DMS53 treated with DMSO at 0.1 percent for 48 hours (cell line): ENCODE data around the gene GMDS.
A peak's percentile ranks its signal among the peaks of the same experiment; 100 is the strongest.
"Not testable (repeated sequence)": the region's sequence is repeated elsewhere in the genome, so short reads cannot be mapped to it uniquely, and the experiment has no call there.

Experiments
- DNase-seq: peaks from one replicate; lab custom pipeline; 2025; ENCODE audit not compliant: unreplicated experiment; lab: John Stamatoyannopoulos, UW

Gene GMDS

GRCh38 chr6:1668456-1668855, 576.9 kb downstream of the GMDS start:
- not testable (repeated sequence) for DNase-seq

DNA sequence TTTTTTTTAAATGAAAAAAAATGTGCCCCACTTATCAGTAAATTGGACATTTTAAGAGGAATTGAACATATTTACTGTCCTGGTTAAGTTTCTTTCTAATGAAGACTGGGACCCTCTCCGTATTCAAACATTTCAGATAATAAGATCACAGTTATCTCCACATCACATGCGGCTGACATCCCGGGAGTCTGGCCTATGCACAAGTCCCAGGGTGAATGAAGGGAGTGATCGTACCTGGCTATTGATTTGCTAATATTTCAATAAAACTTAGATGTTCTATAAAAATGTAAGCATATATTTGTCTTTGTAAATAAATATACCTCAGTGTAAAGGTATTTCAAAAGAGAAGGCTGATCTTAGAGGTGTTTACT, 577.6 kb downstream of the GMDS start:
- DNase-seq: no peak

- DNase-seq: no peak
Measured at GRCh38 chr6:1667012-1667804, 578.2 kb downstream of the GMDS start.

DNA sequence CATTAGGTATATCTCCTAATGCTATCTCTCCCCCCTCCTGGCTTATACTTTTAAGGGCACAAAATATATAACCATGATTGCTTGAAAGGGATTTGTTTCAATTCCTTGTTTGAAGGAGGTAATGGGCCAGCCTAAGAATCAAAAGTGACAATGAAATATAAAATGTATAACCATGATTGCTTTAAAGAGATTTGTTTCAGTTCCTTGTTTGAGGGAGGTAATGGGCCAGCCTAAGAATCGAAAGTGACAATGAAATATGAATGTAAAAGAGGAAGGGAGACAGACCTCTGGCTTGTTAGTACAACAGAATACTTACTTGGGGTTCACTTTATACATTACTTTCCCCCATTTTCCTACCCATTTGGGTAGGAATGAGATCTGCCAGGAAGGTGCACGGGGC, 580.2 kb downstream of the GMDS start:
- DNase-seq: no peak

- DNase-seq: no peak
Measured at GRCh38 chr6:1664329-1664728, 581.1 kb downstream of the GMDS start.

DNA sequence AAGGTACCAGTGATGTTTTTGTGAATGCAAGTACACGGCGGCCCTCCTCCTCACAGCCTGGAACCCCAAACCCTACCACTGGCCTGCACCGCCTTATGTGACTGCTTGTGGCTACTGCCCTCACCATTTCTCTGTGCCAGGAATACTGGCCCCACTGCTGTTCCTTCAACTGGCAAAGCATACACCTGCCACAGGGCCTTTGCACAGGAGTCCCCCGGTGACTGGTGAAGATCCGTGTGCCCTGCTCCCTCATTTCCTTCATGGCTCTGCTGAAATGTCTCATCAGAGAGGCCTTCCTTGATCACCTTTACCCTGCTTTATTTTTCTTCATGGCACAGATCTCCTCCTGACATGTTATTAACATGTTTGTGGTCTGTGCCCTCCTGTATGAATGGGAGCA, 581.9 kb downstream of the GMDS start:
- no peak for DNase-seq

DNA sequence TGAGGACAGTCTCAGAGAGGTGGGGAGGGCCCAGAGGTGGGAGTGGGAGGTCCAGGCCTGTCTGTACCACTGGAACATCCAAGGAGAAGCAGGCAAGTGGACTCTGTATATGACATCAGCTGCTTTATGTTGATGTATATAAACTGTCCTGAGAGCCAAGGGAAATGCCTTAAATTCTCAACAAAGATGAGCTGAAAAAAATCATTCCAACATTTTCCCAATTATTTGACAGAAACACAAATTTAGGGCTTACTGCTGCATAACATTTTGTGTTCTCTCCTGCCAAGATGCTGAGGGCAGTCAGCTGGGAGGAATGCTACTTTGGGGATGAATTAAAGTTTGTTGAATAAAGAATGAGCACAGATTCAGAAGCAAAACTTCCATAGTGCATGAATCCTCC, 582.9 kb downstream of the GMDS start:
- no peak for DNase-seq

DNA sequence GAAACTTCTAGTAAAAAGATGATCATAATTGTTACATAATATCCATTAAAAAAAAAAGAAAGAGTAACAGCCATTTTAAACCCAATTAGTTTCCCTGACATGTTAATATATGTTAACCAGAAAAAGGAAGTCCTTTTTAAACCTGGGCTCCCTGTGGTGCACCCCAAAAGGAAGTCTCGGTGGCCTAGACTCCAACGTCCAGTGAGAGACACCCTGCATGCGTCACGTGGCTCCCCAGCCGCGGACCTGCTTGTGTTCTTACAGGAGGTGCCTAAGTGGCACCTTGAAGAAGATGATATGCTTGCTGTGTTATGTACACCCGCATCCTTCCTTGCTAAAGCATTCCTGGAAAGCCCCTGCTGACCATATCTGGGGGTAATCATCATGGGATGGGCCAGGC, 585.6 kb downstream of the GMDS start:
- DNase-seq: no peak

DNA sequence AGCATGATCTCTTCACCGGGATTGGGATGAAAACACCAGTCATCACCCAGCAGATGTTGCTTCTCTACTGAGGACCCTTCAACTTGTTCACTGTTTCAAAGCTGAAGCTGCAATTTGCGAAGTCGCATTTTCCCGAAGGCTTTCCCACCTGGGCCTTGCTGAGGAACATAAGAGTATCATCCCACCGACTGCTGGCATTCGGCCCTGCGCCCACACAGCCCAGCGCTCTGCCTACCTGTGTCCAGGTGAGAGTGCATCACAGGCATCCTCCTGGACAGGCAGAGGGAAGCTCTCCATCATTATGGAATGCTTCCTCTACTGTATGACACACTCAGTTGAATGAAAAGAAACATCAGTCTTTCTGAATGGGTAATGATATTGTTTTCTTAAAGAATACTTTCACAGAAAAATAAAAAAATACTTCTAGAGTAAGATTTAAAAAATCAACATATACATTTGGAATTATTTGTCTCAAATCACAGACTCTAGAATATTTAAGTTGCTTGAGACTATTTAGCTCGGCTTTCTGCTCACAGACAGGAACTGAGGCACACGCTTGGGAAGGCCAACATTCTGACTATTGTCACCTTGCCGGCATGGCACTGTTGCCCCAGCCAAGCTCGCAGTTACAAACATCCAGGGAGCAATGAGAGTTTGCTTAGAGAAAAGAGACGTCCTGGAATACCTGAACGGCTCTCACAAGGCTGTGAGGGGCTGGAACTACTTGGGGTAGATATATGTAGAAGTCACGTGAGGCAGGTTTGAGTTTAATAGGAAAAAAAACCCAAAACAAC, 587.0 kb downstream of the GMDS start:
- DNase-seq: no peak

GRCh38 chr6:1657771-1658165, 587.6 kb downstream of the GMDS start:
- DNase-seq: no peak

- DNase-seq: no peak
Measured at GRCh38 chr6:1657116-1657770, 588.2 kb downstream of the GMDS start.

GRCh38 chr6:1654054-1654453, 591.4 kb downstream of the GMDS start:
- DNase-seq: no peak

GRCh38 chr6:1652842-1653241, 592.6 kb downstream of the GMDS start:
- DNase-seq: no peak

DNA sequence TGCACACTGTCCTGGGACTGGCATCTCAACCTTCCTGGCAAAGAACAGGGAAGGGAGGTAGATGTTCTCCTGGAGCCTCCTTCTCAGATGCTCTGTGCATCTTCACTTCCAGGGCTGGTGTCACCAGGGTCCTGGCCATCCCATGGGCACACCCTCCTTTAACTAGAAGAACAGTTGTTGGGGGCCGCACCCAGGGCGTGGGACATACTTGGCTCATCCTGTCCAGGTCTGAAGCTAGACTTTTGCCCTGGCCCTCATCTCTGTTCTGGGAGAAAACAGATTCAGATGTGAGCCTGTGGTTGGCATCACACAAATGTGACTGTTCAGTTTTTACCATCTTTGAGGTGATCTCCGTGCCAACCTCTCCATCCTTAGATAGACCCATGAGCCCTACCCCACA, 594.0 kb downstream of the GMDS start:
- DNase-seq: no peak

- DNase-seq: no peak
Measured at GRCh38 chr6:1645466-1646185, 599.8 kb downstream of the GMDS start.

DNA sequence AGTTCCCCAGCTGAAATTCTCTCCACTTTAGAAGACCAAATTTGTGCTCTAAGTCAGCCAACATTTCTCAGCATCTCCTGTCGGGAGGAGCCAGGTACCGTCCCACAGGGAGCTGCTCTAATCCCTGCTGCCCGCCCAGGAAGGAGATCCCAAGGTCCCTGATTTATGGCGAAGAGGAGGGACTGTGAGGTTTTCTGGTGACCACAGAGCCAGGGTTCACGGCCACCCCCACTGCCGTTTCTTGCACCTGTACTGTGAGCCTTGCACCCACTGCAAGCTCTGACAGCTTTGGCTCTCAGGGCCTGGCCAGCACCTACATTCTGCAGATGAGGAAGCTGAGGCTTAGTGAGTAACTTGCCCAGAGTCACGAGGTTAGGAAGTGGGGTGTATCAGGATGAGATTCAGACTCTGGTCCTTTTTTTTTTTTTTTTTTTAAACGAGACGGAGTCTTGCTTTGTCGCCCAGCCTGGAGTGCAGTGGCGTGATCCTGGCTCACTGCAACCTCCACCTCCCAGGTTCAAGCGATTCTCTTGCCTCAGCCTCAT, 600.8 kb downstream of the GMDS start:
- DNase-seq: no peak

DNA sequence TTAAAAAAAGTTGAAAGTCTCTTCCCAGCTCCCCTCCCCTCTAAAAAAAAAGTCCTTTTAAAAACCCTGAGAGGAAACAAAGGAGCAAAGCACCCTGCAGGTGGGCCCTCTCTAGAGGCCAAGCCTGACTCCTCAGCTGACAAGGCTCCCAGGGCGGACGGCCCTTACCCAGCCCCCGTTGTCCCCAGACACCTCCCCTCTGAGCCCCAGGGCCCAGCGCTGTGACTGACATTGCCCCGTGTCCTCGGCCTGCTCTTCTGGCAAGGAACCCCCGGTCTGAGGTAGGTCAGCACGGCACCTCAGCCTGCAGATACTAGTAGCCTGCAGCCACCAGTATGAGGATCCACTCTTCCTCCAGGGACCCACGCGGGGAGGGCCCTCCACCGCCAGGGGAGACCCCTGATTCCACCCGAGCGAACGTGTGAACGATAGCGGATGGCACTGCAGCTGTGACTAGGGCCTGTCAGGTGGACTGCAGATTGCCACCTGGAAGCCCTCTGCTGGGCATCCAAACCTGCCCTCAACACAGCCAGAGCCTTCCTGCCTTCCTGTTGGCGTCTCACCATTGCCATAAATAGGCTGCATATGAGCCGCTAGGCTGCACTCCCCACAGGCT, 601.5 kb downstream of the GMDS start:
- DNase-seq: no peak

DNA sequence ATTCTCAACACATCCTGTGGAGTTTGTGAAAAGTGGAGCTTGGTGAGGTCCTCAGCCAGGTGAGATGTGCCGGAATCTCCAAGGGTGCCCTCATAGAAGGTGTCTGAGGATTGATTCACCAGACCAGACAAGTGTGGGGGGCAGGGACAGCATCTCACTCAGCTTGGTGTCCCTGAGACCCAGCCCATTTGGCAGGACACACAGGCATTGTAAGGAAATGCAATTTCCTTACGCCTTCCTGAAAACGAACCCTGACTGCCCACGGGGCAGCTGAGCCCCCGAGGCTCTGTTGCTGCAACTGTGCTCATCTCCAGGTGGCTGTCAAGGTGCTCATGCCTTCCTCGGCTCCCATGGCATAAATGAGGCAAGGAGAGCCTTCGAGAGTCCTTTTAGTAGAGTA, 602.3 kb downstream of the GMDS start:
- no peak for DNase-seq

GRCh38 chr6:1641343-1641885, 604.0 kb downstream of the GMDS start:
- peak; percentile 27 for DNase-seq

- no peak for DNase-seq
Measured at GRCh38 chr6:1640476-1640875, 604.9 kb downstream of the GMDS start.
